Fibroblast of lung (primary cell): Measurements from ENCODE around the gene HIVEP3. TPM values are rescaled to one million over a fixed set of nuclear protein-coding genes. Genes with fewer than 3 reads are reported as not detected.

Experiments used
- DNase-seq, 2 donors: peaks; one replicate each; pipeline versions ENCODE4 v3.0.0 to v3.0.0-alpha.2; 2010; ENCODE audit warnings: low read depth in 2 of 2
- H2AFZ ChIP-seq: 2 replicates; pipeline ENCODE4 v1.5.1; 2012; ENCODE audit warnings: low read length, control low read depth, inconsistent platforms
- H3K27ac ChIP-seq: 2 replicates; pipeline ENCODE4 v1.5.1; 2011; ENCODE audit warnings: low read length, control low read depth; ENCODE audit not compliant: insufficient read depth
- H3K27me3 ChIP-seq: 2 replicates; pipeline ENCODE4 v1.5.1; 2011; ENCODE audit warnings: mild to moderate bottlenecking, low read length; ENCODE audit not compliant: control insufficient read depth, insufficient read depth
- H3K36me3 ChIP-seq: 2 replicates; pipeline ENCODE4 v1.5.1; 2011; ENCODE audit warnings: low read length; ENCODE audit not compliant: control insufficient read depth, insufficient read depth
- H3K4me1 ChIP-seq: 2 replicates; pipeline ENCODE4 v1.5.1; 2011; ENCODE audit warnings: low read length; ENCODE audit not compliant: control insufficient read depth, insufficient read depth; ENCODE audit errors: extremely low read depth
- H3K4me2 ChIP-seq: 2 replicates; pipeline ENCODE4 v1.5.1; 2011; ENCODE audit warnings: low read length, control low read depth; ENCODE audit not compliant: insufficient read depth; ENCODE audit errors: extremely low read depth
- H3K4me3 ChIP-seq, 4 experiments: fragments of 200-600 bp in 1 of 4; sonication (generic) in 1 of 4; replicated peaks in 1 of 4; 2 replicates each; pipeline ENCODE4 v1.5.1; 2011 to 2016; ENCODE audit warnings: low read length in 4 of 4, low read depth in 3 of 4, mild to moderate bottlenecking in 3 of 4, control low read depth in 2 of 4, inconsistent platforms in 1 of 4, mixed read lengths in 1 of 4; ENCODE audit not compliant: insufficient read depth in 1 of 4; ENCODE audit errors: control extremely low read depth in 1 of 4
- H3K79me2 ChIP-seq: 2 replicates; pipeline ENCODE4 v1.5.1; 2012; ENCODE audit warnings: mild to moderate bottlenecking, low read length, inconsistent platforms; ENCODE audit not compliant: control insufficient read depth, insufficient read depth
- H3K9ac ChIP-seq: 2 replicates; pipeline ENCODE4 v1.5.1; 2011; ENCODE audit warnings: mild to moderate bottlenecking, low read length, control low read depth; ENCODE audit not compliant: insufficient read depth
- H3K9me3 ChIP-seq: 2 replicates; pipeline ENCODE4 v1.5.1; 2012; ENCODE audit warnings: low read depth, low read length; ENCODE audit not compliant: control insufficient read depth, insufficient read depth
- H4K20me1 ChIP-seq: 2 replicates; pipeline ENCODE4 v1.5.1; 2011; ENCODE audit warnings: low read length; ENCODE audit not compliant: control insufficient read depth, insufficient read depth; ENCODE audit errors: extremely low read depth
- CTCF ChIP-seq, 2 donors: IDR thresholded peaks in 1 of 2; conservative IDR thresholded peaks in 1 of 2; 1 replicate in 1 of 2; 2 replicates in 1 of 2; pipeline ENCODE4 v1.5.1; 2011 to 2012; ENCODE audit warnings: low read length in 2 of 2, control low read depth in 1 of 2, inconsistent platforms in 1 of 2, low read depth in 1 of 2, mild to moderate bottlenecking in 1 of 2
- EZH2 ChIP-seq: IDR thresholded peaks from 2 replicates; pipeline ENCODE4 v1.5.1; 2012; ENCODE audit warnings: low read length, control low read depth, mild to moderate bottlenecking; ENCODE audit errors: missing control alignments
- polyA plus RNA-seq, 2 donors: library from polyadenylated mRNA; depleted of rRNA in 1 of 2; stranded (reverse) in 1 of 2; unstranded in 1 of 2; fragments of >200 nt; gene quantifications; 2 replicates each; pipeline ENCODE4 v1.2.1, GENCODE V29; 2011 to 2012; ENCODE audit warnings: missing spikeins in 1 of 2
- total RNA-seq: library from RNA; depleted of rRNA; stranded (reverse); fragments of >200 nt; gene quantifications from 2 replicates; pipeline ENCODE4 v1.2.1, GENCODE V29; 2014

Gene HIVEP3
- total and polyA plus RNA-seq, 2 donors (not counting 1 experiment from before 2014, with no cell fraction given) = 0.83 to 3.2 TPM

GRCh38 chr1:41519667-41520066 lies 399.1 kb downstream of the HIVEP3 start:
- no peak overlapping the region for H3K9ac ChIP-seq
- H3K36me3 ChIP-seq = no peaks in the 10 kb centered on the region
- no peaks in the 10 kb centered on the region for H3K9me3 ChIP-seq
- H3K27me3 ChIP-seq = no peaks in the 10 kb centered on the region
- no peaks in the 10 kb centered on the region for H4K20me1 ChIP-seq
- H3K4me3 ChIP-seq = no peak overlapping the region
- no peaks in the 10 kb centered on the region for H3K79me2 ChIP-seq
- H3K4me2 ChIP-seq = no peak overlapping the region
- no peak for TF ChIP-seq EZH2
- TF ChIP-seq CTCF (conservative IDR thresholded peaks at IDR 0.05 in 1 of 2, IDR thresholded peaks at IDR 0.05 in 1 of 2; ENCODE audit: low read depth in 1 of 2, low read length in 2 of 2) = no peak
- no peak for DNase-seq
- H3K27ac ChIP-seq = no peak overlapping the region
- H2AFZ ChIP-seq = no peak overlapping the region
- no peaks in the 10 kb centered on the region for H3K4me1 ChIP-seq

GRCh38 chr1:41518471-41518870 lies 400.3 kb downstream of the HIVEP3 start:
- Histone ChIP-seq H3K9ac (no peak overlapping the region), H3K27ac (no peak overlapping the region), H3K79me2 (no peaks in the 10 kb centered on the region), H3K36me3 (no peaks in the 10 kb centered on the region), H2AFZ (no peak overlapping the region), H3K4me3 (no peak overlapping the region), H3K4me2 (no peak overlapping the region), H3K4me1 (no peaks in the 10 kb centered on the region), H4K20me1 (no peaks in the 10 kb centered on the region), H3K9me3 (no peaks in the 10 kb centered on the region), H3K27me3 (no peaks in the 10 kb centered on the region)
- no peak for TF ChIP-seq CTCF (conservative IDR thresholded peaks at IDR 0.05 in 1 of 2, IDR thresholded peaks at IDR 0.05 in 1 of 2; ENCODE audit: low read depth in 1 of 2, low read length in 2 of 2)
- no peak for TF ChIP-seq EZH2
- no peak for DNase-seq

GRCh38 chr1:41517062-41517438 lies 401.7 kb downstream of the HIVEP3 start:
- no peak for TF ChIP-seq EZH2
- TF ChIP-seq CTCF (conservative IDR thresholded peaks at IDR 0.05 in 1 of 2, IDR thresholded peaks at IDR 0.05 in 1 of 2; ENCODE audit: low read depth in 1 of 2, low read length in 2 of 2) = no peak
- Histone ChIP-seq H2AFZ (no peak overlapping the region), H3K4me2 (no peak overlapping the region)

More at GRCh38 chr1:41517062-41517438, 401.7 kb downstream of the HIVEP3 start:
- H3K9ac ChIP-seq = no peak overlapping the region
- H3K36me3 ChIP-seq = no peaks in the 10 kb centered on the region
- no peaks in the 10 kb centered on the region for H4K20me1 ChIP-seq
- H3K4me1 ChIP-seq = no peaks in the 10 kb centered on the region
- no peak overlapping the region for H3K4me3 ChIP-seq
- H3K27ac ChIP-seq = no peak overlapping the region
- DNase-seq = no peak
- H3K9me3 ChIP-seq = no peaks in the 10 kb centered on the region
- H3K79me2 ChIP-seq = no peaks in the 10 kb centered on the region
- no peaks in the 10 kb centered on the region for H3K27me3 ChIP-seq
